Activated CD4-positive, CD25-positive, alpha-beta regulatory T cell treated with anti-CD3 and anti-CD28 coated beads, Interleukin-2, amount 50 U/mL, for 72 hours (primary cell): ENCODE data around the gene ANXA6.
A peak's percentile ranks its signal among the peaks of the same experiment; 100 is the strongest.
"Not testable (repeated sequence)": the region's sequence is repeated elsewhere in the genome, so short reads cannot be mapped to it uniquely, and the experiment has no call there.

Experiments used
- DNase-seq: peaks from one replicate; pipeline ENCODE4 v3.0.0; 2021

The ANXA6 gene

DNA sequence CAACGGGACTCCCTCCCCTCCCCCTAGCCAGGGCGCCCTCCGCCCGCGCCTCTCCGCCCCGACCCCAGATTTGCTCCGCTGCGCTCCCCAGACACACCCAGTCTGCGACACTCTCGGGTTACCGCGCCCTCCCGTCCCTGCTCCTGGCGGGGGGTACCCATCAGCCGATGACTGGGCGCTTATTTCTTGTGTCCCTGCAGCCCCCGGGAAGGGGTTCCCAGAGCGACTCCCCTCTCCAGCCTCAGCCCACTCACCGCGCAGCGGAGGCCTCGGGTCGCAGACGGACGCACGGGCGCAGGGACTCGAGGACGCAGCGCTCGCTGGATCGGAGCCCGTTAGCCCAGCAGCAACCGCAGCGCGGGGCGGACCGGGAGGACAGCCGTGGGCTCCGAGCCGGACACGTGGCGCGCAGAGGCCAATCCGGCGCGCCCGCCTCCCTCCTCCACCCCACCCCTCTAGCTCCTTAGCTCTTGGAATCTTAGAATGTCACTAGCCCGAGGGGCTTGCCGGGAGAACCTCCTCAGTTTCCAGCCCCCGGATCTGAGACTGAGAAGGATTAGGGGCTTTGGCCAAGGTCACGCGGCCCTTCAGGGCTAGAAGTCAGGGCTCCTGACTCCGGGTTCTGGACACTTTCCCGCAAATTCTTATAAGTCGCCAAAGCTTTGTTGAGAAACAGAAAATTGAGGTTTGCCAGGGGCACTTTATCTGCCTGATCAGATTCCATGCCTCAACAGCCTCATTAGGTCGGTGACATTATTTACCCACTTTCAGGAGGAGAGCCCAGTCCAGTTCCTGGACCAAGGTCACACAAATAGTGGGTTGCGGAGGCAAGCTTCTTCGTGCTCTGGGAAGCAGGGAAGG, at the start of gene ANXA6:
Gene ANXA6, minus strand, starts transcription at position 354 of the 861 bp plus-strand sequence. CDS start 9,878 bp downstream, outside the sequence.
- peak; percentile 76 for DNase-seq

DNA sequence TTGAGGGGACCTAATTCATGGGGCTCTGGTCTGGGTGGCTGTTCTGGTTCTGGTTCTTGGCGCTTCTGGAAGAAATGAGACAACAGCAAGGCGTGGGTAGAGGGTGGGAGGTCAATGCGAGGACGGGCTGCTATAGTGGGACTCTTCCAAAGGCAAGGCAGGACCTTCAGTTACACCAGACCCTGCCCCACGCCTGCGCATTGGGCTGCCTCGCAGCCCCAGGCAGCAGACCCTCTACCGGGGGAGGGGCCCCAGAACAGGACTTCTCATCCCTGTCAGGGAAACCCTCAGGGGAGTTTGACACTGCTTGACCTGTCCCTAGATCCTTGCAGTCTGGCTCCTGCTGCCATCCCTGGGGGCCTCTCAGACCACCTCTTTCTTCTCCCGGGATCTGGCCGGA, 47.8 kb upstream of the ANXA6 start:
- no peak for DNase-seq

DNA sequence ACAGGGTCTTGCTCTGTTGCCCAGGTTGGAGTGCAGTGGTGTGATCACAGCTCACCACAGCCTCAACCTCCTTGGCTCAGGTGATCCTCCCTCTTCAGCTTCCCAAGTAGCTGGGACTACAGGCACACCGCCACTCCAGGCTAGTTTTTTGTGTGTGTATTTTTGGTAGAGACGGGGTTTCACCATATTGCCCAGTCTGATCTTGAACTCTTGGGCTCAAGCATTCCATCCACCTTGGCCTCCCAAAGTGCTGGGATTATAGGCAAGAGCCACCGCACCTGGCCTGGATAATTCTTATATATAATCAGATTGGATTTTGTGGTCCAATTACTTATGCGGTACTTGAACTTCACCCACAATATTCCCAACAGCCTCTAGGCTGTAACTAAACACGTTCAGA, 46.5 kb upstream of the ANXA6 start:
- no peak for DNase-seq

DNA sequence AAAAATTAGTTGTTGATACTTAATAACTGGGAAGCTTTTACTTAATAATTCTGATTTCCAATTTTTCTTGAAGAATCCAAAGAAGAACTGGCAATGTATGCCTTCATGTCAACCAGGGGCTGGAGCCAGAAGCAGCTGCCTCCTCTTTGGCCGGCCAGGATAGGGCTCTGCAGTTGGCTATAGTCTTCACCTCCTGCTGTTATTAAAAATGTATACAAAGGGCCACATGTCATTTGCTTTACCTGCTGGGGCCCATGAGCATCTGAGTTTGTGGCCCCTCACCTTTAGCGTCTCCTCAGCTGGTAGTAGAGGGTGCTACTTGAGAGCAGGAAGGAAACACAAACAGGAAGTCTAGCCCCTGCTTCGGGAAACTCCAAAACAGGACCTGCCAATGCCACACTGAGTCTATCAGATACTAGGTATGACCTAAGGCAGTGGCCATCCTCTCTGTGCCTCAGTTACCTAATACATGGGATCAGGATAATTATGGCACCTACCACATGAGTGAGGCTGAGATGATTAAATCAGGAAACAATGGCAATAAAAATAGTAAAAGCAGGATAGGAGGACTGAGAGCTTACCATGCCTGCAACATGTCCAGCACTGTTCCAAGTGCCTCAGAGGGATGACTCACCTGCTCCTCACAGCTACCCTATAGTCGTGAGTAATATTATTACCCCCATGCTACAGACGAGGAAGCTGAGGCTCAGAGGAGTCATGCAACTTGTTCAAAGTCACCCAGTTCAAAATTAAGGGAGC, 45.0 kb upstream of the ANXA6 start:
- DNase-seq: peak; percentile 29

- peak; percentile 7 for DNase-seq
These were observed 43.5 kb upstream of the ANXA6 start for GRCh38 chr5:151200913-151201595.

GRCh38 chr5:151199581-151200185, 42.1 kb upstream of the ANXA6 start:
- DNase-seq: peak; percentile 19

DNA sequence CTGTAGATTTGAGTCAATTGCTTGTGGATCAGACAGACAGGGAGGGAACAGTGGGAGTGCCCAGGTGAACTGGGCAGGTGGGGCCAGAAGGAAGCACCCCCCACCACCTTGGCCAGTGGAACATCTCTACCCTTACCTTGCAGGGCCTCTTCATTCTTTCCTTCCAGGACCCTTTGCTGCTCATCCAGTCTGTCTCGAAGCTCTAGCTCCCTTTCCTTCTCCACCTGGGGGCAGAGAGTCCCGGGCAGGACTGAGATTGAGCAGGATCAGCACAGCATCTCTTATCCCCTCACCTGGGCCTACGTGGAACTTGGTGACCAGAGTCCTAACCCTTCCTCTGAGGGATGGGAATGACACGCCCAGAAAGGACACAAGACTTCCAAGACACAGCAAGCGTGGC, 41.3 kb upstream of the ANXA6 start:
- DNase-seq: peak; percentile 8

DNA sequence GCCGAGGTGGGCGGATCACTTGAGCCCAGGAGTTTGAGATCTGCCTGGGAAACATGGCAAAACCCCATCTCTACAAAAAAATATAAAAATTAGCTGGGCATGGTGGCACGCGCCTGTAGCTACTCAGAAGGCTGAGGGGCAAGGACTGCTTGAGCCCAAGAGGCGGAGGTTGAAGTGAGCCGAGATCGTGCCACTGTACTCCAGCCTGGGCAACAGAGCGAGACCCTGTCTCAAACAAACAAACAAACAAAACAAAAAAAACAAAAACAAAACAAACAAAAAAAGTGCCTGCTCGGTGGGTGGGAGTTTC, 39.7 kb upstream of the ANXA6 start:
- not testable (repeated sequence) for DNase-seq

DNA sequence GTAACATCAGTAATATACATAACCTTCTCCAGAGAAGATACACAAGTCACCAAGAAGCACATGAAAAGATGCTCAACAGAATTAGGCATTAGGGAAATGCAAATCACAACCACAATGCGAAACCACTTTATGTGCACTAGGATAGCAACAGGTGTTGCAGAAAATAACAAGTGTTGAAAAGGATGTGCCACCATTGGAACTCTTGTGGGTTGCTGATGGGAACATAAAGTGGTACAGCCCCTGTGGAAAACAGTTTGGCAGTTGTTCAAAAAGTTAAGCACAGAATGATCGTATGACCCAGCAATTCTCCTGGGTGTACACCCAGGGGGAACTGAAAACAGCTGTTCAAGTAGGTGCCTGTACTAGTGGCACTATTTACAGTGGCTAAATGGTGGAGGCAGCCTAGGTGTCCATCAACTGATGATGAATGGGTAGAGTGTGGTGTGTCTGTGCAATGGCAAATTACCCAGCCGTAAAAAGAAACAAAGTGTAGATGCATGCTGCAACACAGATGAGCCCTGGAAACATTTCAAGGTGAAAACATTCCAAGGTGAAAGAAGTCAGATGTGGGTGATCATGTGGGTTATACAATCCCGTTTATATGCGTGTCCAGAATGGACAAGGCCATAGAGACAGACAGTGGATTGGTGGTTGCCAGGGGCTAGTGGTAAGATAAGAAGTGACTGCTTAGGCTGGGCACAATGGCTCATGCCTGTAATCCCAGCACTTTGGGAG, 39.1 kb upstream of the ANXA6 start:
- DNase-seq: peak; percentile 24

- peak; percentile 8 for DNase-seq
These were observed 38.0 kb upstream of the ANXA6 start for GRCh38 chr5:151195622-151196021.

DNA sequence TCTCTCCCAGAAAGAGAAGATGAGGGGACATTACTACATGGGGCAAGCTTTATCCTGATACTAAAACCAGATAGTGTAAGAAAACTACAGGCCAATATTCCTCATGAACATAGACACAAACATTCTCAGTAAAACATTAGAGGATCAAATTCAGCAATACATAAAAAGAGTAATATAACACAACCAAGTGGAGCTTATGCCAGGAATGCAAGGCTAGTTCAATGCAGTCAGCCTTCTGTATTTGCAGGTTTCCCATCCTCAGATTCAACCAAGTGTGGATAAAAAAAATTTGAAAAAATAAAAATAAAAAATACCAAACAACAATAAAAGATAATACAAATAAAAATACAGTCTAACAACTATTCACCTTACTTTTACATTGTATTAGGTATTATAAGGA, 35.0 kb upstream of the ANXA6 start:
- DNase-seq: no peak

DNA sequence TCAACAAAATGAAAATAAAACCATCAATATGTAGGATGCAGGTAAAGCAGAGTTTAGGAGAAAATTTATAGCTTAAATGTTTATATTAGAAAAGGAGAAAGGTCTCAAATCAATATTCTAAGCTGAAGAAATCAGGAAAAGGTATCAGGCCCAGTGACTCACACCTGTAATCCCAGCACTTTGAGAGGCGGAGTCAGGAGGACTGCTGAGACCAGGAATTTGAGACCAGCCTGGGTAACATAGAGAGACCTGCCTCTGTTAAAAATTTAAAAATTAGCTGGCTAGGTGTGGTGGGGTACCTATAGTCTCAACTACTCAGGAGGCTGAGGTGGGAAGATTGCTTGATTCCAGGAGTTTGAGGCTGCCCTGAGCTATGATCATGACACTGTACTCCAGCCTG, 34.1 kb upstream of the ANXA6 start:
- peak; percentile 0 for DNase-seq

DNA sequence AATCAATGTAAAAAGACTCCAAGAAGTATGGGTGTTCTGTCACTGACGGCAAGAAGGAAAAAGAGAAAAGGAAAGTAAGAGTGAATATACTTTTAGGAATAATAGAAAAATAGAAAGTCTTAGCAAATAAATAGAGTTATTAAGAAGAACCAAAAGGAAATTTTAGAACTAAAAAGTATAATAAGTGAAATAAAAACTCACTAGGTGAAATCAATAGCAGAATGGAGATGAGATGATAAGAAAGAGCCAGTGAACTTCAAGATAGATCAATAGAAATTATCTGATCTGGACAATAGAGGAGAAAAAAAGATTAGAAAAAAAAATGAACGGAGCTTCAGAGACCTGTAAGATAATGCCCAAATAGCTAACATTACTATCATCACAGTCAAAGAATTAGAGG, 31.6 kb upstream of the ANXA6 start:
- no peak for DNase-seq

DNA sequence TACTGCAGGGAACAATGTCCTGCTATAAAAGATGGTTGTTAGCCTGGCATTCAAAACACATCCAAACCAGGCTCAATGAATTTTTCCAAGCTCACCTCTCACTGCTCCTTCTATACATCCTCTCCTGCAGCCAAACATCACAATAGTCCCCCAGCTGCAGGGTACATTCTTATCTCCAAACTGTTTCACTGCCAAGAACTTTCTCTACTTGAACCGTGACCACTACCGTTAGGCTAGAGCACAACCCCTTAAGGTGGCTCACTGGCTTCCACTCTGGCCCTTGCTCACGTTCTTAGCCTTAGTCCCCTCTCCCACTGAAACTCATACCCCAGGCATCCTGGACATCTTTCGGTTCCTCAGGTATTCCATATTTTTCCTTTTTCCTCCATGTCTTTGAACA, 29.0 kb upstream of the ANXA6 start:
- DNase-seq: no peak

- no peak for DNase-seq
These were observed 28.5 kb upstream of the ANXA6 start for GRCh38 chr5:151186052-151186451.

- DNase-seq: no peak
These were observed 26.9 kb upstream of the ANXA6 start for GRCh38 chr5:151184316-151185042.

DNA sequence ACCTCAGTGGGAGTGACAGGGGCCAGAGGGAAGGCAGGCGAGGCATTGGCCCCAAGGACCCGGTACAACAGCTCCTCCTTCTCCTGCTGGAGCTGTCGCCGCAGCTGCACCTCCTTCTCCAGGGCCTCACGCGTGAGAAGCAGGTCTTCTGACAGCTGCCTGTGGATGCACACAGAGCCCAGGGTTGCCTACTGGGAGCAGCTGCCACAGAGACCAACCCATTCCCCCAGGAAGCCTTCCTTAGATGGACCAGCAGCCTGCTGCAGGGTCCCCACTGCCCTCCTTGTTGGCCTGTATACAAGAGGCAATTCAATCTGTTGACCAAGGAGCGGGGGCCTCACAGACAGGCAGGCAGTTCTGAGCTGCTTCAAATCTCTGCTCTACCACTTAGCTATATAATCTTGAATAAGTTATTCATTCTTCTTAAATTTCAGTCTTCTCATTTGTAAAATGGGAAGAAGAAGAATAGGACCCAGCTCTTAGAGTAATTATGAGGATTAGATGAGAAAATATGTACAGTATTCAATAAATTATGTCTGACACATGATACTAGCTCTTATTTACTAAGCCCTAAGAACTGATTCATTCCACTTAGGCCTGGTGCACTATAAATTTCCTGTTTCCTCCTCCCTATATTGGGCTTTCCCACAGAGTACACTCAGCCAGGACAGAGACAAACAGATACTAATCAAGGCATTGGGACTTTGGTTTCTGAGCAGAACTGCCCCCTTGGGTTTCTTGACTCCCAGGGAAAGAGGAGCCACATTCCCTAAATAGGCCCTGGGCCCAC, 26.1 kb upstream of the ANXA6 start:
- no peak for DNase-seq

GRCh38 chr5:151182976-151183375, 25.4 kb upstream of the ANXA6 start:
- DNase-seq: no peak

- DNase-seq: no peak
These were observed 24.9 kb upstream of the ANXA6 start for GRCh38 chr5:151182524-151182900.

DNA sequence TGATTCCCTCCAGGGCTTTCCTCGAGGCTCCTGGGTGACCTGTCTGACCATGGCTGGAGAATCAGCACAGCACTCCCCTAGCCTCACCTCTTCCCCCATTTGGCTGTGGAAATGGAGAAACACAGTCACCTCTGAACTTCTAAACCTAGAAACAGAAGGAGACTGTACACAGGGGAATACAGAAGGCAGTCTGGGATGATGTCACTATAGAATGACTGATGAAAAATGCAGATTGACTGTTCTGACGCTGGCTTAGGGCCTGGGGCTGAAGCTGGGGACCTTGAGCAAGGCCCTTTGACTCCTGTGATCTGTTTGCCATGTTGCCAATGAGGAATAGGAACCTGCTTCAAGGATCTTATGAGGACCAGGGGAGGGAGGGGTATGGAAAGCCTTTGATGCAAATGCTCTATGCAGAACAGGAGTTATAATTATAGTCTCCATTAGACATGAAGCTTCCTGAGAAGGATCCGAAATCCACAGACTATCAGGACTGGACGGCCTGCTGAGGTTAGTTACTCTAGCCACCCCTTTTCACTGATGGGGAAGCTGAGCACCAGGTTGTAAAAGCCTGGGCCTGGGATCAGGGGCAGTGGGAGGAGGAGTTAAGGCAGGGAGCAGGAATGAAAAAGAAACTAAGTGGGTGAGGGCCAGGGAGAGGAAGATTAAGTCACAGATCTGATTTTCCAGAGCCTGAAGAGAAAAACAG, 24.4 kb upstream of the ANXA6 start:
- no peak for DNase-seq
